ENCODE results near the gene KCNQ2.

- no peak for TF ChIP-seq BACH2 (CRISPR knock-in tag; IDR thresholded peaks at IDR 0.05; ENCODE audit: borderline replicate concordance)
- TF ChIP-seq ARNTL (CRISPR knock-in tag; IDR thresholded peaks at IDR 0.05; ENCODE audit: borderline replicate concordance, low read depth) = no peak
- TF ChIP-seq ESRRG (CRISPR knock-in tag; IDR thresholded peaks at IDR 0.05) = no peak
These were observed 40.8 kb upstream of the KCNQ2 start for GRCh38 chr20:63513207-63513606.

Measured in SK-N-SH treated with all-trans-retinoic acid at 6 μM for 48 hours (cell line).